OCI-LY7 (cell line): ENCODE results near the gene FAM20A.

Experiments
- CTCF ChIP-seq: fragments of 200-600 bp; sonication (generic); conservative IDR thresholded peaks from 2 replicates; pipeline ENCODE4 v1.5.1; 2014; ENCODE audit warnings: mild to moderate bottlenecking, antibody characterized with exemption, low read length, moderate library complexity, mixed read lengths
- EZH2phosphoT487 ChIP-seq: fragments of 200-600 bp; sonication (generic); IDR thresholded peaks from 2 replicates; pipeline ENCODE4 v1.6.1; 2018; ENCODE audit warnings: low read depth, borderline replicate concordance, mild to moderate bottlenecking, mixed run types, antibody characterized with exemption, low read length, moderate library complexity, mixed read lengths

GRCh38 chr17:68491381-68492231, 109.6 kb downstream of the FAM20A start:
- no peak for TF ChIP-seq CTCF
- TF ChIP-seq EZH2phosphoT487, result no peak
